Liver (tissue), 9 donors: Measurements from ENCODE around the gene L2HGDH. TPM values are rescaled to one million over a fixed set of nuclear protein-coding genes. Genes with fewer than 3 reads are reported as not detected.
A peak's percentile ranks its signal among the peaks of the same experiment; 100 is the strongest.

Experiments
- DNase-seq: peaks from one replicate; pipeline ENCODE4 v3.0.0-alpha.2; 2017; ENCODE audit warnings: low spot score
- H3K27ac ChIP-seq, 2 donors: one replicate each; pipeline ENCODE4 v1.7.0; 2013; ENCODE audit warnings: inconsistent platforms in 2 of 2, low read length in 2 of 2, control low read depth in 1 of 2, low read depth in 1 of 2, mild to moderate bottlenecking in 1 of 2
- H3K27me3 ChIP-seq, 4 donors: one replicate each; pipeline versions ENCODE4 v1.6.1 to v1.7.0; 2013; ENCODE audit warnings: low read length in 3 of 4, inconsistent platforms in 1 of 4, mild to moderate bottlenecking in 1 of 4, moderate library complexity in 1 of 4; ENCODE audit not compliant: control insufficient read depth in 4 of 4, insufficient read depth in 4 of 4
- H3K36me3 ChIP-seq, 4 donors: one replicate each; pipeline versions ENCODE4 v1.6.1 to v1.7.0; 2013; ENCODE audit warnings: low read length in 3 of 4, mild to moderate bottlenecking in 3 of 4, low read depth in 1 of 4, moderate library complexity in 1 of 4; ENCODE audit not compliant: control insufficient read depth in 4 of 4, insufficient read depth in 3 of 4
- H3K4me1 ChIP-seq, 4 donors: one replicate each; pipeline versions ENCODE4 v1.6.1 to v1.7.0; 2013; ENCODE audit warnings: low read length in 3 of 4, mild to moderate bottlenecking in 3 of 4, moderate library complexity in 1 of 4; ENCODE audit not compliant: control insufficient read depth in 4 of 4, insufficient read depth in 4 of 4
- H3K4me3 ChIP-seq, 3 donors: one replicate each; pipeline versions ENCODE4 v1.6.1 to v1.7.0; 2013; ENCODE audit warnings: low read length in 3 of 3, control low read depth in 1 of 3, low read depth in 1 of 3, mild to moderate bottlenecking in 1 of 3
- H3K9ac ChIP-seq, 2 donors: one replicate each; pipeline ENCODE4 v1.7.0; 2013; ENCODE audit warnings: low read length in 2 of 2, mild to moderate bottlenecking in 2 of 2, moderate library complexity in 2 of 2, control low read depth in 1 of 2, low read depth in 1 of 2
- H3K9me3 ChIP-seq, 4 donors: one replicate each; pipeline versions ENCODE4 v1.6.1 to v1.7.0; 2013; ENCODE audit warnings: low read length in 3 of 4; ENCODE audit not compliant: control insufficient read depth in 4 of 4
- ATF3 ChIP-seq: IDR thresholded peaks from 2 replicates; pipeline ENCODE4 v1.6.1; 2016; ENCODE audit warnings: antibody characterized with exemption
- CTCF ChIP-seq: fragments of 150-350 bp; IDR thresholded peaks from 2 replicates; pipeline ENCODE4 v1.5.1; 2017; ENCODE audit warnings: improper control_type of control experiment, low read depth, low read length; ENCODE audit not compliant: missing input control
- EGR1 ChIP-seq, 2 donors: IDR thresholded peaks; 2 replicates each; pipeline ENCODE4 v1.6.1; 2016 to 2018; ENCODE audit warnings: antibody characterized with exemption in 2 of 2, low read depth in 2 of 2
- FOXA1 ChIP-seq: IDR thresholded peaks from 2 replicates; pipeline ENCODE4 v1.6.1; 2016; ENCODE audit warnings: antibody characterized with exemption
- FOXA2 ChIP-seq: IDR thresholded peaks from 2 replicates; pipeline ENCODE4 v1.6.1; 2016; ENCODE audit warnings: antibody characterized with exemption
- GABPA ChIP-seq, 2 donors: IDR thresholded peaks in 1 of 2; conservative IDR thresholded peaks in 1 of 2; 2 replicates each; pipeline ENCODE4 v1.6.1; 2016; ENCODE audit warnings: antibody characterized with exemption in 2 of 2, mild to moderate bottlenecking in 1 of 2, moderate library complexity in 1 of 2
- HNF4G ChIP-seq: IDR thresholded peaks from 2 replicates; pipeline ENCODE4 v1.6.1; 2016; ENCODE audit warnings: antibody characterized with exemption
- JUND ChIP-seq, 2 donors: IDR thresholded peaks; 2 replicates each; pipeline ENCODE4 v1.6.1; 2016; ENCODE audit warnings: antibody characterized with exemption in 2 of 2
- RAD21 ChIP-seq, 2 donors: IDR thresholded peaks; 2 replicates each; pipeline ENCODE4 v1.6.1; 2016; ENCODE audit warnings: antibody characterized with exemption in 2 of 2, mild to moderate bottlenecking in 2 of 2
- RXRA ChIP-seq, 2 donors: IDR thresholded peaks; 2 replicates each; pipeline ENCODE4 v1.6.1; 2017 to 2018; ENCODE audit warnings: antibody characterized with exemption in 2 of 2, mild to moderate bottlenecking in 1 of 2
- SP1 ChIP-seq: IDR thresholded peaks from 2 replicates; pipeline ENCODE4 v1.6.1; 2018; ENCODE audit warnings: antibody characterized with exemption, mild to moderate bottlenecking
- TAF1 ChIP-seq: conservative IDR thresholded peaks from 2 replicates; pipeline ENCODE4 v1.6.1; 2016; ENCODE audit warnings: antibody characterized with exemption, mild to moderate bottlenecking
- YY1 ChIP-seq: IDR thresholded peaks from 2 replicates; pipeline ENCODE4 v1.6.1; 2016; ENCODE audit warnings: antibody characterized with exemption, mild to moderate bottlenecking
- WGBS: extraction: QIAGEN DNeasy Blood & Tissue Kit; methylation state at CpG from one replicate; pipeline ENCODE4 v1.1.7; 2013; 5-methylcytosine and 5-hydroxymethylcytosine counted together
- polyA plus RNA-seq, 2 donors: library from polyadenylated mRNA; stranded (reverse) in 1 of 2; unstranded in 1 of 2; fragments of 200-250 nt in 1 of 2; fragments of >200 nt in 1 of 2; fragmentation: Nextera tagmentation in 1 of 2; extraction: Ambion mirVana in 1 of 2; gene quantifications; one replicate each; pipeline versions ENCODE4 v1.2.1 to v1.2.3, GENCODE V29; 2013 to 2015
- total RNA-seq, 2 donors: library from RNA; depleted of rRNA; stranded (reverse); fragments of >200 nt; gene quantifications; one replicate each; pipeline ENCODE4 v1.2.3, GENCODE V29; 2014
- TF ChIP-seq, protein P1 (sequence below): IDR thresholded peaks from 2 replicates; pipeline ENCODE4 v1.6.1; 2016; ENCODE audit warnings: antibody characterized with exemption, mild to moderate bottlenecking
- TF ChIP-seq, protein P2 (sequence below): IDR thresholded peaks from 2 replicates; pipeline ENCODE4 v1.6.1; 2016; ENCODE audit warnings: antibody characterized with exemption
- donor health status: healthy.
- donor health status: healthy.
- donor health status: healthy.
- donor health status: healthy.
- donor health status: healthy.

The L2HGDH gene
- total RNA-seq (1 to 10 TPM; 5.5 to 9.0 TPM), polyA plus RNA-seq (1 to 10 TPM; 3.8 to 5.2 TPM)

GRCh38 chr14:50311972-50312733 lies at the start of gene L2HGDH, which contains the start of gene DMAC2L:
TSS of gene L2HGDH (minus strand) at chr14:50312229. CDS start at chr14:50312150, 79 bp downstream.
TSS of gene DMAC2L (plus strand) at chr14:50312324. CDS start at chr14:50321488, 9,164 bp downstream.
- peaks cover 0 to 18% (median 15%) of the 10 kb centered on the region in 4 donors for H3K4me1 ChIP-seq
- no peaks in the 10 kb centered on the region for H3K27me3 ChIP-seq
- peak; percentile 94 for DNase-seq
- H3K9ac ChIP-seq: peak within 1 kb of the TSS; percentile 34 to 92
- peak within 1 kb of the TSS; percentile 81 to 89 (median 83) for H3K4me3 ChIP-seq
- TF ChIP-seq HNF4G (no peak), YY1 (peak; percentile 61), FOXA1 (no peak), CTCF (no peak), SP1 (peak; percentile 60), TAF1 (peak; percentile 26), EGR1 (IDR thresholded peaks at IDR 0.05; ENCODE audit: low read depth in 2 of 2) (peak; percentile 31 to 54), GABPA (IDR thresholded peaks at IDR 0.05 in 1 of 2, conservative IDR thresholded peaks at IDR 0.05 in 1 of 2) (peak in 1 of 2 donors; percentile 37), RXRA (IDR thresholded peaks at IDR 0.05) (peak in 1 of 2 donors; percentile 14)
- TF ChIP-seq, protein P1, sequence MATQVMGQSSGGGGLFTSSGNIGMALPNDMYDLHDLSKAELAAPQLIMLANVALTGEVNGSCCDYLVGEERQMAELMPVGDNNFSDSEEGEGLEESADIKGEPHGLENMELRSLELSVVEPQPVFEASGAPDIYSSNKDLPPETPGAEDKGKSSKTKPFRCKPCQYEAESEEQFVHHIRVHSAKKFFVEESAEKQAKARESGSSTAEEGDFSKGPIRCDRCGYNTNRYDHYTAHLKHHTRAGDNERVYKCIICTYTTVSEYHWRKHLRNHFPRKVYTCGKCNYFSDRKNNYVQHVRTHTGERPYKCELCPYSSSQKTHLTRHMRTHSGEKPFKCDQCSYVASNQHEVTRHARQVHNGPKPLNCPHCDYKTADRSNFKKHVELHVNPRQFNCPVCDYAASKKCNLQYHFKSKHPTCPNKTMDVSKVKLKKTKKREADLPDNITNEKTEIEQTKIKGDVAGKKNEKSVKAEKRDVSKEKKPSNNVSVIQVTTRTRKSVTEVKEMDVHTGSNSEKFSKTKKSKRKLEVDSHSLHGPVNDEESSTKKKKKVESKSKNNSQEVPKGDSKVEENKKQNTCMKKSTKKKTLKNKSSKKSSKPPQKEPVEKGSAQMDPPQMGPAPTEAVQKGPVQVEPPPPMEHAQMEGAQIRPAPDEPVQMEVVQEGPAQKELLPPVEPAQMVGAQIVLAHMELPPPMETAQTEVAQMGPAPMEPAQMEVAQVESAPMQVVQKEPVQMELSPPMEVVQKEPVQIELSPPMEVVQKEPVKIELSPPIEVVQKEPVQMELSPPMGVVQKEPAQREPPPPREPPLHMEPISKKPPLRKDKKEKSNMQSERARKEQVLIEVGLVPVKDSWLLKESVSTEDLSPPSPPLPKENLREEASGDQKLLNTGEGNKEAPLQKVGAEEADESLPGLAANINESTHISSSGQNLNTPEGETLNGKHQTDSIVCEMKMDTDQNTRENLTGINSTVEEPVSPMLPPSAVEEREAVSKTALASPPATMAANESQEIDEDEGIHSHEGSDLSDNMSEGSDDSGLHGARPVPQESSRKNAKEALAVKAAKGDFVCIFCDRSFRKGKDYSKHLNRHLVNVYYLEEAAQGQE: peak; percentile 69
- TF ChIP-seq, protein P2, sequence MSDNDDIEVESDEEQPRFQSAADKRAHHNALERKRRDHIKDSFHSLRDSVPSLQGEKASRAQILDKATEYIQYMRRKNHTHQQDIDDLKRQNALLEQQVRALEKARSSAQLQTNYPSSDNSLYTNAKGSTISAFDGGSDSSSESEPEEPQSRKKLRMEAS: peak; percentile 89
- under 1% methylated on average over 83 of the region's 83 CpGs for WGBS
- peak within 1 kb of the TSS; percentile 87 to 94 for H3K27ac ChIP-seq
- H3K36me3 ChIP-seq: no peaks in the 10 kb centered on the region
- no peaks in the 10 kb centered on the region for H3K9me3 ChIP-seq

DNA sequence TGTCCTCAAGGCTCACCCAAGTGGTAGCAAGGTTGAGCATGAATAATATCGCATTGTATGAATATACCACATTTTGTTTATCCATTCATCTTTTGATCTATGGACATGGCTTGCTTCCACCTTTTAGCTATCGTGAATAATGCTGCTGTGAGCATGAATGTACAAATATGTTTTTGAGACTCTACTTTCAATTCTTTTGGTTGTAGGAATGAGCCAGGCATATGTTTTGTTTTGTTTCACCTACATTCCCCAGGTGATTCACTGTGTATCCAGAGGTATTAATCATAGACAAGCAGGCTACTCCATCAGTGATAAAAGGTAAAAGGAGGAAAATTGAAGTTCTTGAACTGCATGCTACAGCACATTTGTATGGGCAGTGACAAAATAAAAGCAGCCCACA lies 48.8 kb upstream of the L2HGDH start:
- no peak overlapping the region for H3K9ac ChIP-seq
- H3K4me1 ChIP-seq: peaks cover 4 to 24% (median 15%) of the 10 kb centered on the region in 4 donors
- no peaks in the 10 kb centered on the region for H3K9me3 ChIP-seq
- H3K27me3 ChIP-seq: no peaks in the 10 kb centered on the region
- TF ChIP-seq ATF3: no peak
- TF ChIP-seq GABPA (IDR thresholded peaks at IDR 0.05 in 1 of 2, conservative IDR thresholded peaks at IDR 0.05 in 1 of 2): no peak
- no peak for TF ChIP-seq RXRA (IDR thresholded peaks at IDR 0.05)
- TF ChIP-seq SP1: no peak
- TF ChIP-seq TAF1: no peak
- TF ChIP-seq EGR1 (IDR thresholded peaks at IDR 0.05; ENCODE audit: low read depth in 2 of 2): no peak
- no peak for TF ChIP-seq RAD21 (IDR thresholded peaks at IDR 0.05)
- no peak for TF ChIP-seq FOXA2
- no peak for TF ChIP-seq YY1
- TF ChIP-seq JUND (IDR thresholded peaks at IDR 0.05): no peak
- TF ChIP-seq FOXA1: no peak
- TF ChIP-seq, protein P2: no peak
- TF ChIP-seq, protein P1: no peak
- H3K27ac ChIP-seq: no peak overlapping the region
- 96% methylated on average over 2 of the region's 2 CpGs for WGBS
- DNase-seq: no peak
- H3K4me3 ChIP-seq: no peak overlapping the region
- no peaks in the 10 kb centered on the region for H3K36me3 ChIP-seq
